ENCODE measurements around the gene QKI. TPM values are rescaled to one million over a fixed set of nuclear protein-coding genes. Genes with fewer than 3 reads are reported as not detected.

The QKI gene
- total RNA-seq = 182 and 224 TPM in 2 replicates

GRCh38 chr6:163414117-163414945 lies at the start of gene QKI:
TSS of gene QKI (plus strand) at chr6:163414718. CDS start at chr6:163415194, 476 bp downstream.

Data from hair follicle dermal papilla cell (primary cell).